ENCODE data around the gene MAP7D1. TPM values are rescaled to one million over a fixed set of nuclear protein-coding genes. Genes with fewer than 3 reads are reported as not detected.
A peak's percentile ranks its signal among the peaks of the same experiment; 100 is the strongest.

MAP7D1 gene
- total RNA-seq, 1 donor from 2014 or later: 172 TPM

DNA sequence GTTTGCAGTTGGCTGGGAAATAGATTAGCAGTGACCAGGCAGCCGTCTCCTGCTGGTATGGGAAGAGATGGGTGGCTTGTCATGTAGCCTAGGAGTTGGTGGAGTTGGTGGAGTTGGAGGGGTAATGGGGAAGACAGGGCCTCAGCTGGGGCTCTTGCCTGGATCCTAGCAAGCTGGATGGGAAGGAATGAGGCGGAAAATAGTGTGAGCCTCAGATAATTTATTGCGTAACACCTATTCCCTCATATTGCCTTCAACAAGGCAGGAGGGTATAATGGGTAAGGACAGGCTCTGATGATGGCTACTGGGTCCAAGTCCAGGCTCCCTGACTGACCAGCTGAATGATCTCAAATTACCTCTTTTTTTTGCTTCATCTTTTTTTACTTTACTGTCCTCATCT is 12.6 kb downstream of the MAP7D1 start:
- H3K27ac Mint-ChIP-seq: peak overlapping the region; percentile 53
- H3K4me3 Mint-ChIP-seq (ENCODE audit: low read depth): no peak overlapping the region
- H3K36me3 Mint-ChIP-seq (ENCODE audit: low read depth): peaks cover 55% of the 10 kb centered on the region
- intact Hi-C loops (cut with micrococcal nuclease): no loop called here
- no peak for DNase-seq (ENCODE audit: low spot score)
- no peaks in the 10 kb centered on the region for H3K27me3 Mint-ChIP-seq (ENCODE audit: low read depth)
- H3K9me3 Mint-ChIP-seq: no peaks in the 10 kb centered on the region
- H3K4me1 Mint-ChIP-seq (ENCODE audit: low read depth): peaks cover 24% of the 10 kb centered on the region

DNA sequence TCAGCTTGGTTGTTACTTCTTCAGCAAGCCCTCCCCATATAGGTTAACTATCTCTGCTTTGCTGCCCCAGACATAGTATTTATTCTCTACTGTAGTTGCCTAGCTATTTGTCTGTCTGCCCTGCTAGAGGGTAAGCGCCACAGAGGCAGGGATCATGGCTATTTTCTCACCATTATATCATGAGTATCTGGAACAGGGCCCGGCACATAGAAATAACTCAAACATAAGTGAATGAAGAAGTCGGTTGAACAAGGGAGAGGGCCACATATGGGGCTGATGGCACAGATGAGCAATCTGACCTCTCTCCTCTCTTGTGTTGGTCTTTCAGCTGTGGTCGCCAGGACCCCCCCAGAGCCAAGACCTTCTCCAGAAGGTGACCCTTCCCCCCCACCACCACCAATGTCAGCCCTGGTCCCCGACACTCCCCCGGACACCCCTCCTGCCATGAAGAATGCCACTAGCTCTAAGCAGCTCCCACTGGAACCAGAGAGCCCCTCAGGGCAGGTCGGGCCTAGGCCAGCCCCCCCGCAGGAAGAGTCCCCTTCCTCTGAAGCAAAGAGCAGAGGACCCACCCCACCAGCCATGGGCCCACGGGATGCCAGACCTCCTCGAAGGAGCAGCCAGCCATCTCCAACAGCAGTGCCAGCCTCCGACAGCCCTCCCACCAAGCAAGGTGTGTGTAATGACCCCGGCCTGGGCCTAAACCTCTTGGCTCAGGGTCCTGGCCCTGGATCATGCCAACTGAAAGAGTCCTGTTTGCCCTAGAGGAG is 14.9 kb downstream of the MAP7D1 start:
- no peak for DNase-seq (ENCODE audit: low spot score)
- no peaks in the 10 kb centered on the region for H3K27me3 Mint-ChIP-seq (ENCODE audit: low read depth)
- H3K4me1 Mint-ChIP-seq (ENCODE audit: low read depth): peaks cover 15% of the 10 kb centered on the region
- H3K27ac Mint-ChIP-seq: no peak overlapping the region
- peaks cover 66% of the 10 kb centered on the region for H3K36me3 Mint-ChIP-seq (ENCODE audit: low read depth)
- H3K4me3 Mint-ChIP-seq (ENCODE audit: low read depth): no peak overlapping the region
- intact Hi-C loops (cut with micrococcal nuclease): no loop called here
- no peaks in the 10 kb centered on the region for H3K9me3 Mint-ChIP-seq

DNA sequence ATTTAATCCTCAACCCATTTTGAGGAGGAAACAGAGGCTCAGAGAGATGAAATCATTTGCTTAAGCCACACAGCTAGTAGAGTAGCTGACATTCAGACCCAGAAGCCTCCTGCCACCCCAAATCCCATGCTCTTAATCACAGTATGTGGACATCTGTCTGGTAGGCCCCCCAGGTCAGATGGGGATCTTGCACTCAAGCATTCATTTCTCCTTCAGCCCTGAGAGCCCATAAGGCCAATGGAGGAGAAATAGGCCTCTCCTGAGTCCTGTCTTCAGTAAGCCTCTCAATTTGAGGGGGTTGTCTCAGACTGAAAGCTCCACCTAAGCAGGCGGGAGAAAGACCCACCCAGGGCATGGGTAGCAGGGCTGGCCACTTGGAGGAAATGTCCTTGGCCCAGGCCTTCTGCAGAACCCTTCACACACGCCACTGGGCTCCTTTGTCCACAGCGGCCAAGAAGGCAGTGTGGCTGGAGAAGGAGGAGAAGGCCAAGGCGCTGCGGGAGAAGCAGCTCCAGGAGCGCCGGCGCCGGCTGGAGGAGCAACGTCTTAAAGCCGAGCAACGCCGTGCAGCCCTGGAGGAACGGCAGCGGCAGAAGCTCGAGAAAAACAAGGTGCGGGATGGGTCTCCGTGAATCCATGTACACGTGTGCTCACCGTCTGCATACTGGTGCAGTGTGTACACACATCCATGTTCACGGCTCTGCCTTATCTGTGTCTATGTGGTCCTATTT is 16.2 kb downstream of the MAP7D1 start:
- Mint-ChIP-seq H3K27ac (no peak overlapping the region), H3K9me3 (no peaks in the 10 kb centered on the region), H3K4me3 (ENCODE audit: low read depth) (no peak overlapping the region), H3K36me3 (ENCODE audit: low read depth) (peaks cover 65% of the 10 kb centered on the region), H3K4me1 (ENCODE audit: low read depth) (peaks cover 8% of the 10 kb centered on the region), H3K27me3 (ENCODE audit: low read depth) (no peaks in the 10 kb centered on the region)
- no peak for DNase-seq (ENCODE audit: low spot score)
- intact Hi-C loops (cut with micrococcal nuclease): no loop called here

DNA sequence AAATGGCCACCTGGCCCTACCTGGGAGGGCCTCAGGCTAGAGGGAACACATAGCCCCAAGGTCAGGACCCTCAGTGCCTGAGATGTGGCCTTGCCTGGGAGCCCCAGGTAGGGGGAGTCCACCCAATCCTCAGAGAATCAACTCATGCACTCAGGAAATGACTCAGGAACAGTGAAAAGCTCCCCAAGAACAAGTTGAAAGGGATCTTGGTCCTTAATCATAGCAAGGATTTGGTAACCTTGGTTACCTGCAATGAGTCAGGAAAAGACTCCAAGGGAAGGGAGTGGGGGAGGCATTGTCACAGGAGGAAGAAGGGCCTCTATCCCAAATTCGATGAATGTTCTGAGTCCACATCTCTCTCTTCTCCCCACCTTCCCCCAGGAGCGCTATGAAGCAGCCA is 17.0 kb downstream of the MAP7D1 start:
- Mint-ChIP-seq H3K27ac (no peak overlapping the region), H3K36me3 (ENCODE audit: low read depth) (peaks cover 69% of the 10 kb centered on the region), H3K27me3 (ENCODE audit: low read depth) (no peaks in the 10 kb centered on the region), H3K9me3 (no peaks in the 10 kb centered on the region), H3K4me1 (ENCODE audit: low read depth) (peaks cover 7% of the 10 kb centered on the region), H3K4me3 (ENCODE audit: low read depth) (no peak overlapping the region)
- intact Hi-C loops (cut with micrococcal nuclease): no loop called here
- DNase-seq (ENCODE audit: low spot score): no peak

DNA sequence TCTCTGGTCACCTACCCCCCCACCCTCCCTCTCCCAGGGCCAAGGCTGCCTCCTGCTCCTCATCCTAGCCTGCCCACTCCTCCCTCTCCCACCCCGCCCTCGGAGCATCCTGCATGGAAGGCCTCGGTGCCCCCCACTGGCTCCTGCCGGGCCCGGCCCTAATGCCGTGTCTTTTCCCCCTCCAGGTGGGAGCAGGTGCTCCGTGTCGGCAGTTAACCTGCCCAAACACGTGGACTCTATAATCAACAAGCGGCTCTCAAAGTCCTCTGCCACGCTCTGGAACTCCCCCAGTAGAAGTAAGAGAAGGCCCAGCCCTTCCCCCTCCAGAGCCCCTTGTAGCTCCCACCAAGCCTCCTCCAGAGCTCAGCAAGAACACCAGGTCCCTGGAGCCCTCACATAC is 18.8 kb downstream of the MAP7D1 start:
- Mint-ChIP-seq H3K4me1 (ENCODE audit: low read depth) (peaks cover 4% of the 10 kb centered on the region), H3K9me3 (no peaks in the 10 kb centered on the region), H3K36me3 (ENCODE audit: low read depth) (peaks cover 77% of the 10 kb centered on the region), H3K27ac (no peak overlapping the region), H3K27me3 (ENCODE audit: low read depth) (no peaks in the 10 kb centered on the region), H3K4me3 (ENCODE audit: low read depth) (no peak overlapping the region)
- intact Hi-C loops (cut with micrococcal nuclease): no loop called here
- no peak for DNase-seq (ENCODE audit: low spot score)

DNA sequence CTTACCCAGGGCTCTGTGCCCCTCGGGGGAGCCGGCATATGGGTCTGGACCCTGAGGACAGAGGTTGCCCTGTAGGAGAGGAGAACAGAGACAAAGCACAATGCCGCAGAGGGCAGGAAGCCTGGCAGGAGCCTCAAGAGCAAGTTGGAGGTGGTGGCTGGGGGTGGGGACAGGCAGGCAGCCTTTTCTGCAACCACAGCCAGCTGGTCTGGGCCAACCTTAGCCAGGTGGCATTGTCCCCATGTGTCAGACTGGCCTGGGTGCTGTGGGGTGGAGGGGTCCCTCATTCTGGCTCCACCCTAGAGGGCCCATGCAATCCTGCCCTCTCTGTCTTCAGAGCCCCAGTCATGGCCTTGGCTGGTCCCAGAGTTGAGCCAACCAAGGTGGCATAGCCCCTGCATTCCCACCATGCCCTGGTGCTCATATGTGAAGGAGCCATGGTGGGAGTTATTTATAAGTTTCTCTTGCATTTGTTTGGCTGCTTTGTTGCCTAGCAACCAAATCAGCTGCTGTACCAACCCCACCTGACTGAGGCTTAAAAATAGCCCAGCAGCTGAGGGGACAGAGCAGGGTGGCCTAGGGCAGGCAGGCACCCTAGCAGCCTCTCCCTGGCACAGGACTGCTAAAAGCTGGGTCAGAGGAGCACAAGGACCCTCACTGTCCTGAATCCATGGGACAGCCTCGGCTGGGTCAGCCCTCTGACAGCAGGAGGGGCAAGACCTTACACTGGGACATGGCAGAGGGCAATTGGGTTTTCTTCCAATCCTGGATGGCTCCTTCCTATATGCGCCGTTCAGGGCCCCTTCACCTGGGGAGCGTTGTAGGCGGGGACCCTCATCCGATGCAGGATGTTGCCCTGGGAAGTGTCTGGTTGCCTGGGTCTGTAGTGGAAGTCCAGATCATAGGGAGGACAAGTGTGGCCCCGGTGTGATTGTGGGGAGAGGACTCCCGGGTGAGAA is 19.5 kb downstream of the MAP7D1 start:
- Mint-ChIP-seq H3K4me3 (ENCODE audit: low read depth) (no peak overlapping the region), H3K27ac (no peak overlapping the region), H3K4me1 (ENCODE audit: low read depth) (no peaks in the 10 kb centered on the region), H3K36me3 (ENCODE audit: low read depth) (peaks cover 81% of the 10 kb centered on the region), H3K27me3 (ENCODE audit: low read depth) (no peaks in the 10 kb centered on the region), H3K9me3 (no peaks in the 10 kb centered on the region)
- no peak for DNase-seq (ENCODE audit: low spot score)
- intact Hi-C loops (cut with micrococcal nuclease): no loop called here

DNA sequence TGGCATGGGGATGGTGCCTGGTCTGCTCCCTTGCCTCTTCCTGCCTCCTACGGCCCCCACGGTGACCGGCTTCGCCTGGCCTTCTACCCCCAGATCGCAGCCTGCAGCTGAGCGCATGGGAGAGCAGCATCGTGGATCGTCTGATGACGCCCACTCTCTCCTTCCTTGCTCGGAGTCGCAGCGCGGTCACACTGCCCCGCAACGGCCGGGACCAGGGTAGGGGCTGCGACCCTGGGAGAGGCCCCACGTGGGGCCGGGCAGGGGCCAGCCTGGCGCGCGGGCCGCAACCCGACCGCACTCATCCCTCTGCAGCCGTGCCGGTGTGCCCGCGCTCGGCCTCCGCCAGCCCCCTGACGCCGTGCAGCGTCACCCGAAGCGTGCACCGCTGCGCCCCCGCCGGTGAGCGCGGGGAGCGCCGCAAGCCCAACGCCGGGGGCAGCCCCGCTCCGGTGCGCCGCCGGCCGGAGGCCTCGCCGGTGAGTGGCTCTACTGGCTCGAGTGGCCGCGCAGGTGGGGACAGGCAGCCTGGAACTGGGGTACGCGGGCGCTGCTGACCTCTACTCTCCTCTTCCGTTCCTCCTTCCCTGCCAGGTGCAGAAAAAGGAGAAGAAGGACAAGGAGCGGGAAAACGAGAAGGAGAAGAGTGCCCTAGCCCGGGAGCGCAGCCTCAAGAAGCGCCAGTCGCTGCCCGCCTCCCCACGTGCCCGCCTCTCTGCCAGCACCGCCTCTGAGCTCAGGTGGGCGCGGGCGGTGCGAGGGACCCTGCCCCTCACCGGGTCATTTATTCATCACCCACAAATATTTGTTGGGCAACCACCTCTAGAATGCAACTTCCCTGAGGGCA is 20.4 kb downstream of the MAP7D1 start:
- peaks cover 81% of the 10 kb centered on the region for H3K36me3 Mint-ChIP-seq (ENCODE audit: low read depth)

DNA sequence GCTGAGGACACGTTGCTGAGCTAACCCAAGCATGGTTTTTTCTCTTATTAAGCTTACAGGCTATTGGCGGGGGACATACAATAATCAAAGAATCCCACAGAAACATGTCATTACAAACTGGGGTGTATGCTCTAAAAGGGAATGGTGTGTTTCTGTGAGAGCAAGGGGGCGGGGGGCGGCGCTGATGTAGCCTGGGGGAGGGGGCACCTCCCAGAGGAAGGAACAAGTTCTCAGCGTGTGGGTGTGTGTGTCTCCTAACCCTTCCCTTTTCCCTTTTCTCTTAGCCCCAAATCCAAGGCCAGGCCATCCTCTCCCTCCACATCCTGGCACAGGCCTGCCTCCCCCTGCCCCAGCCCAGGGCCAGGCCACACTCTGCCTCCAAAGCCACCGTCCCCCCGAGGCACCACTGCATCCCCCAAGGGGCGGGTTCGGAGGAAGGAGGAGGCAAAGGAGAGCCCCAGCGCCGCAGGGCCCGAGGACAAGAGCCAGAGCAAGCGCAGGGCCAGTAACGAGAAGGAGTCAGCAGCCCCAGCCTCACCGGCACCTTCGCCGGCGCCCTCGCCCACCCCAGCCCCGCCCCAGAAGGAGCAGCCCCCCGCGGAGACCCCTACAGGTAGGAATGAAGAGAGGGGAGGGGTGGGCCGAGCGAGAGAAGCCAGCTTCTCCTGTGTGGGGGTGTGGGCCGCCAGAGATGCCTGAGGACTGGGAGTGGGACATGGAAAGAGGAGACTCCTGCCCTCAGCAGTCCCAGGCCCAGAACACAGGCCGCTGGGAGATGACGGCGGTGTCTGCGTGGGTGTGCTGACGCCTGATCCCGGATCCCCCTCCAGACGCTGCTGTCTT is 21.9 kb downstream of the MAP7D1 start:
- peaks cover 71% of the 10 kb centered on the region for H3K36me3 Mint-ChIP-seq (ENCODE audit: low read depth)
- H3K4me3 Mint-ChIP-seq (ENCODE audit: low read depth): no peak overlapping the region
- H3K27me3 Mint-ChIP-seq (ENCODE audit: low read depth): no peaks in the 10 kb centered on the region
- no peaks in the 10 kb centered on the region for H3K4me1 Mint-ChIP-seq (ENCODE audit: low read depth)
- no peak for DNase-seq (ENCODE audit: low spot score)
- no peak overlapping the region for H3K27ac Mint-ChIP-seq
- intact Hi-C loops (cut with micrococcal nuclease): no loop called here
- H3K9me3 Mint-ChIP-seq: no peaks in the 10 kb centered on the region

More for the DNA sequence above, 20.4 kb downstream of the MAP7D1 start:
- no peak for DNase-seq (ENCODE audit: low spot score)
- Mint-ChIP-seq H3K4me3 (ENCODE audit: low read depth) (no peak overlapping the region), H3K27ac (no peak overlapping the region), H3K9me3 (no peaks in the 10 kb centered on the region), H3K4me1 (ENCODE audit: low read depth) (no peaks in the 10 kb centered on the region), H3K27me3 (ENCODE audit: low read depth) (no peaks in the 10 kb centered on the region)
- intact Hi-C loops (cut with micrococcal nuclease): no loop called here

DNA sequence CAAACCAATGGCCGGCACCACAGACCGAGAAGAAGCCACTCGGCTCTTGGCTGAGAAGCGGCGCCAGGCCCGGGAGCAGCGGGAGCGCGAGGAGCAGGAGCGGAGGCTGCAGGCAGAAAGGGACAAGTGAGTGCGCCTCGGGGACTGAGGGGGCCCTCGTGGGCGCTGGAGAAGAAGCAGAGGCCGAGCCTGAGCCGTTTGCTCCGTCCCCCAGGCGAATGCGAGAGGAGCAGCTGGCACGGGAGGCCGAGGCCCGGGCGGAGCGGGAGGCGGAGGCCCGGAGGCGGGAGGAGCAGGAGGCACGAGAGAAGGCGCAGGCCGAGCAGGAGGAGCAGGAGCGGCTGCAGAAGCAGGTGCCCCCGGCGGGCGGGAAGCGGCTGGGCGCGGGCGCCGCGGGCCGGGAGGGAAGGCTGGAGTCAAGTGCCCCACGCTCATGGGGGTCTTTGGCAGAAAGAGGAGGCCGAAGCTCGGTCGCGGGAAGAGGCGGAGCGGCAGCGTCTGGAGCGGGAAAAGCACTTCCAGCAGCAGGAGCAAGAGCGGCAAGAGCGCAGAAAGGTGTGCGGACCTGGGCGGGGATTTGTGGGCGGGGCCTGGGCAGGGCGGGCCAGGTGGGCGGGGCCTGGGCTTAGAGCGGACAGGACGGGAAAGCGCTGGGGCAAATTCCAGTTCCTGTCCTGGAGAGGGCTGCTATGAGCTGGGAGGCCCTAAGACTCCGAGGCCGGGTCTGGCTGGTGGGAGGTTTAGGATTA is 22.7 kb downstream of the MAP7D1 start:
- Mint-ChIP-seq H3K27me3 (ENCODE audit: low read depth) (no peaks in the 10 kb centered on the region), H3K36me3 (ENCODE audit: low read depth) (peaks cover 64% of the 10 kb centered on the region), H3K9me3 (no peaks in the 10 kb centered on the region), H3K27ac (no peak overlapping the region), H3K4me3 (ENCODE audit: low read depth) (no peak overlapping the region), H3K4me1 (ENCODE audit: low read depth) (no peaks in the 10 kb centered on the region)
- intact Hi-C loops (cut with micrococcal nuclease): no loop called here
- DNase-seq (ENCODE audit: low spot score): no peak

DNA sequence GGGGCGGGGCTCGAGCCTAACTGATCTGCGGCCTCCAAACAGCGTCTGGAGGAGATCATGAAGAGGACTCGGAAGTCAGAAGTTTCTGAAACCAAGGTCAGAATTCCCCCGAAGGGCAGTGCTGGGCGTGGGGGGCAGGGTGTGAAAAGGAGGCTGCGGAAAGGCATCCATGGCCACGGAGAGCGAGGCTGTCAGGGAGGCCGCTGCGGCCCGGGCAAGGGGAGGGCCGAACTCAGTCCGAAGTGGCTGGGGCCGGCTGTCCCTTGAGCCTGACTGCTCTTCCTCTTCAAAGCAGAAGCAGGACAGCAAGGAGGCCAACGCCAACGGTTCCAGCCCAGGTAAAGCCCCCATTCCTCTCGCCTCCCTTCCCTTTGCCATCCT is 23.2 kb downstream of the MAP7D1 start:
- Mint-ChIP-seq H3K9me3 (no peaks in the 10 kb centered on the region), H3K4me3 (ENCODE audit: low read depth) (no peak overlapping the region), H3K4me1 (ENCODE audit: low read depth) (no peaks in the 10 kb centered on the region), H3K36me3 (ENCODE audit: low read depth) (peaks cover 58% of the 10 kb centered on the region), H3K27ac (no peak overlapping the region), H3K27me3 (ENCODE audit: low read depth) (no peaks in the 10 kb centered on the region)
- intact Hi-C loops (cut with micrococcal nuclease): no loop called here
- DNase-seq (ENCODE audit: low spot score): no peak

DNA sequence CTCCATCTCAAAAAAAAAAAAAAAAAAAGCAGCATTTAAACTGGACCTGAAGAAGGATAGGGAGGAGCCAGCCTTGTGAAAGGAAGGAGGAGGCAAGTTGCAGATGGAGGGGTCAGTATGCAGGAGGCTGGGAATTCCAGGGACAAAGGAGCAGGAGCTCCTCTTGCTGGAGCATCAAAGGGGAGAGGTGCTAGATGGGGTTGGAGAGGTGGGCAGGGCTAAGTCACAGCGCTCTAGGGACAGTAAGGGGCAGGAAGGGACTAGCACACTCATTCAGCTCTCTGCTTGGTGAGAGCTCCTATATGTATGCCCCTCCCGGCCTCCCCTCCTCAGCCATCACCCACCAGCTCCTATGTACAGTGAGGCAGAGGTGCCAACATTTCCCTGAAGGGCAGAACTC is 26.8 kb downstream of the MAP7D1 start:
- no peak overlapping the region for H3K27ac Mint-ChIP-seq
- no peaks in the 10 kb centered on the region for H3K27me3 Mint-ChIP-seq (ENCODE audit: low read depth)

More for the DNA sequence above, 26.8 kb downstream of the MAP7D1 start:
- Mint-ChIP-seq H3K9me3 (no peaks in the 10 kb centered on the region), H3K36me3 (ENCODE audit: low read depth) (peaks cover 30% of the 10 kb centered on the region), H3K4me3 (ENCODE audit: low read depth) (no peak overlapping the region), H3K4me1 (ENCODE audit: low read depth) (peaks cover 2% of the 10 kb centered on the region)
- intact Hi-C loops (cut with micrococcal nuclease): no loop called here
- no peak for DNase-seq (ENCODE audit: low spot score)

All from activated T-helper 2 cell treated with anti-CD3 and anti-CD28 coated beads, Interferon-gamma antibody, Interleukin-2, Interleukin-4, amounts not matched to agents 10 μg/mL and 5 μg/mL and 100 μg/mL, durations not matched to agents 14 hours and 24 hours and 36 hours (primary cell).